Mesothelial cell of epicardium (in vitro differentiated cells): ENCODE data around the gene MAML2. TPM values are rescaled to one million over a fixed set of nuclear protein-coding genes. Genes with fewer than 3 reads are reported as not detected.

ENCODE experiments used
- DNase-seq, 2 experiments: peaks; one replicate each; pipeline ENCODE4 v3.0.0; 2021; ENCODE audit warnings: low spot score in 2 of 2; ENCODE audit not compliant: unreplicated experiment in 2 of 2
- H3K27ac Mint-ChIP-seq: 2 replicates; pipeline ENCODE4 v1.8.0; 2021; ENCODE audit warnings: mixed read lengths
- H3K27me3 Mint-ChIP-seq: 2 replicates; pipeline ENCODE4 v1.8.0; 2021; ENCODE audit warnings: low read depth, mixed read lengths
- H3K36me3 Mint-ChIP-seq: 2 replicates; pipeline ENCODE4 v1.8.0; 2021; ENCODE audit warnings: mixed read lengths
- H3K4me1 Mint-ChIP-seq: 2 replicates; pipeline ENCODE4 v1.8.0; 2021; ENCODE audit warnings: mixed read lengths
- H3K4me3 Mint-ChIP-seq: 2 replicates; pipeline ENCODE4 v1.8.0; 2021; ENCODE audit warnings: mild to moderate bottlenecking, moderate library complexity, mixed read lengths
- H3K9me3 Mint-ChIP-seq: 2 replicates; pipeline ENCODE4 v1.8.0; 2021; ENCODE audit warnings: mixed read lengths
- CTCF ChIP-seq: fragments of 200-600 bp; sonication (generic); IDR thresholded peaks from one replicate; pipeline ENCODE4 v1.5.0; 2021; ENCODE audit warnings: antibody characterized with exemption; ENCODE audit not compliant: unreplicated experiment
- total RNA-seq: library from RNA; stranded (reverse); gene quantifications from 3 replicates; pipeline ENCODE4 v1.2.1, GENCODE V29; 2021

Gene MAML2
- total RNA-seq, 1 donor from 2014 or later, result 38.3 TPM

- Mint-ChIP-seq H3K9me3 (peaks cover 8% of the 10 kb centered on the region), H3K4me3 (no peak overlapping the region), H3K27me3 (no peaks in the 10 kb centered on the region), H3K36me3 (peaks cover 5% of the 10 kb centered on the region), H3K4me1 (peaks cover 37% of the 10 kb centered on the region), H3K27ac (peak overlapping the region; percentile 35)
- no peak for TF ChIP-seq CTCF
- no peak for DNase-seq
Measured at GRCh38 chr11:96008161-96008720, 334.8 kb downstream of the MAML2 start.

GRCh38 chr11:96006037-96006436, 337.0 kb downstream of the MAML2 start:
- DNase-seq, result no peak
- no peak overlapping the region for H3K4me3 Mint-ChIP-seq
- H3K27ac Mint-ChIP-seq, result peak overlapping the region; percentile 62
- H3K36me3 Mint-ChIP-seq, result peaks cover 7% of the 10 kb centered on the region
- no peak for TF ChIP-seq CTCF
- no peaks in the 10 kb centered on the region for H3K27me3 Mint-ChIP-seq
- H3K4me1 Mint-ChIP-seq, result peaks cover 22% of the 10 kb centered on the region
- H3K9me3 Mint-ChIP-seq, result peaks cover 18% of the 10 kb centered on the region

- peaks cover 30% of the 10 kb centered on the region for H3K4me1 Mint-ChIP-seq
Measured at GRCh38 chr11:96004862-96005261, 338.1 kb downstream of the MAML2 start.

GRCh38 chr11:96002754-96003290, 340.2 kb downstream of the MAML2 start:
- no peak overlapping the region for H3K4me3 Mint-ChIP-seq
- no peaks in the 10 kb centered on the region for H3K27me3 Mint-ChIP-seq
- TF ChIP-seq CTCF, result no peak
- no peak overlapping the region for H3K27ac Mint-ChIP-seq
- peaks cover 18% of the 10 kb centered on the region for H3K9me3 Mint-ChIP-seq
- no peak for DNase-seq
- H3K4me1 Mint-ChIP-seq, result peaks cover 27% of the 10 kb centered on the region
- H3K36me3 Mint-ChIP-seq, result peaks cover 7% of the 10 kb centered on the region

More at GRCh38 chr11:96004862-96005261, 338.1 kb downstream of the MAML2 start:
- no peak for TF ChIP-seq CTCF
- Mint-ChIP-seq H3K27ac (peak overlapping the region; percentile 62), H3K9me3 (peaks cover 18% of the 10 kb centered on the region), H3K4me3 (no peak overlapping the region), H3K36me3 (peaks cover 7% of the 10 kb centered on the region), H3K27me3 (no peaks in the 10 kb centered on the region)
- DNase-seq, result no peak

- H3K9me3 Mint-ChIP-seq, result peaks cover 18% of the 10 kb centered on the region
- no peak overlapping the region for H3K27ac Mint-ChIP-seq
- H3K36me3 Mint-ChIP-seq, result peaks cover 7% of the 10 kb centered on the region
Measured at GRCh38 chr11:96002339-96002738, 340.7 kb downstream of the MAML2 start.

More at GRCh38 chr11:96002339-96002738, 340.7 kb downstream of the MAML2 start:
- H3K4me1 Mint-ChIP-seq, result peaks cover 30% of the 10 kb centered on the region
- H3K4me3 Mint-ChIP-seq, result no peak overlapping the region
- DNase-seq, result no peak
- no peak for TF ChIP-seq CTCF
- H3K27me3 Mint-ChIP-seq, result no peaks in the 10 kb centered on the region
